ENCODE data around the gene RAP1A.

DNA sequence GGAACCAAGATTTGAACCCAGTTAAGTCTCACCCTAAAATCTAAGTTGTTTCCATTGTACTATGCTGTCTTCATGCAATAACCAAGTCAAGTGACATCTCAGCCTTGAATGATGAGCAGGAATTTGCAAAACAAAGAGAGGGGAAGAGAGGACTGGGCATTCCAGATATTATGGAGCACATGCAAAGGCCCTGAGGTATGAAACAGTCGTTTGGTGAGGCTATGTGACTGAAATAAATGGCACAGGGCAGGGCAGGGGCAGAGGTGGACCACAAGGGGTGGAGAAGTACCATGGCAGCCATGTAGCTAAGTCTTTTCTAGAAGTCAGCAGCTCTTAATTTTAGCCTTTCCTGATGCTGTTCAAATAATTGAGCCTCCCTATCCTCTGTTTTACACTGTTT is 37.6 kb upstream of the RAP1A start:
- TF ChIP-seq, protein P1, sequence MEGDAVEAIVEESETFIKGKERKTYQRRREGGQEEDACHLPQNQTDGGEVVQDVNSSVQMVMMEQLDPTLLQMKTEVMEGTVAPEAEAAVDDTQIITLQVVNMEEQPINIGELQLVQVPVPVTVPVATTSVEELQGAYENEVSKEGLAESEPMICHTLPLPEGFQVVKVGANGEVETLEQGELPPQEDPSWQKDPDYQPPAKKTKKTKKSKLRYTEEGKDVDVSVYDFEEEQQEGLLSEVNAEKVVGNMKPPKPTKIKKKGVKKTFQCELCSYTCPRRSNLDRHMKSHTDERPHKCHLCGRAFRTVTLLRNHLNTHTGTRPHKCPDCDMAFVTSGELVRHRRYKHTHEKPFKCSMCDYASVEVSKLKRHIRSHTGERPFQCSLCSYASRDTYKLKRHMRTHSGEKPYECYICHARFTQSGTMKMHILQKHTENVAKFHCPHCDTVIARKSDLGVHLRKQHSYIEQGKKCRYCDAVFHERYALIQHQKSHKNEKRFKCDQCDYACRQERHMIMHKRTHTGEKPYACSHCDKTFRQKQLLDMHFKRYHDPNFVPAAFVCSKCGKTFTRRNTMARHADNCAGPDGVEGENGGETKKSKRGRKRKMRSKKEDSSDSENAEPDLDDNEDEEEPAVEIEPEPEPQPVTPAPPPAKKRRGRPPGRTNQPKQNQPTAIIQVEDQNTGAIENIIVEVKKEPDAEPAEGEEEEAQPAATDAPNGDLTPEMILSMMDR (conservative IDR thresholded peaks at IDR 0.05 in 1 of 2, IDR thresholded peaks at IDR 0.05 in 1 of 2; ENCODE audit: extremely low read depth in 1 of 2, insufficient read depth in 1 of 2, low read depth in 1 of 2, low read length in 2 of 2): no peak
- TF ChIP-seq EZH2 (IDR thresholded peaks at IDR 0.05; ENCODE audit: borderline replicate concordance, low read length): no peak
